SK-N-SH treated with all-trans-retinoic acid at 6 μM for 48 hours (cell line): ENCODE data around the gene ESRRA.

Source experiments
- ARNTL ChIP-seq: fragments of 450-650 bp; formaldehyde crosslinking; IDR thresholded peaks from 2 replicates; pipeline ENCODE4 v1.5.0; 2020; ENCODE audit warnings: low read depth, mild to moderate bottlenecking, moderate library complexity, borderline replicate concordance
- BACH2 ChIP-seq: fragments of 250-450 bp; sonication (Bioruptor Pico); IDR thresholded peaks from 2 replicates; pipeline ENCODE4 v1.9.0; 2021; ENCODE audit warnings: mild to moderate bottlenecking, borderline replicate concordance
- ZFP30 ChIP-seq: fragments of 450-650 bp; formaldehyde crosslinking; IDR thresholded peaks from 2 replicates; pipeline ENCODE4 v1.5.0; 2022; ENCODE audit warnings: mild to moderate bottlenecking, moderate library complexity
- ZNF8 ChIP-seq: fragments of 450-650 bp; formaldehyde crosslinking; IDR thresholded peaks from 2 replicates; pipeline ENCODE4 v1.5.0; 2020; ENCODE audit warnings: mild to moderate bottlenecking, moderate library complexity
- TF ChIP-seq, protein P1 (sequence below): fragments of 250-450 bp; sonication (Bioruptor Pico); IDR thresholded peaks from 2 replicates; pipeline ENCODE4 v1.5.1; 2021; ENCODE audit warnings: mild to moderate bottlenecking, moderate library complexity
- TF ChIP-seq, protein P2 (sequence below): fragments of 250-450 bp; sonication (Bioruptor Pico); IDR thresholded peaks from 2 replicates; pipeline ENCODE4 v1.8.0; 2020; ENCODE audit warnings: mild to moderate bottlenecking, moderate library complexity, borderline replicate concordance

DNA sequence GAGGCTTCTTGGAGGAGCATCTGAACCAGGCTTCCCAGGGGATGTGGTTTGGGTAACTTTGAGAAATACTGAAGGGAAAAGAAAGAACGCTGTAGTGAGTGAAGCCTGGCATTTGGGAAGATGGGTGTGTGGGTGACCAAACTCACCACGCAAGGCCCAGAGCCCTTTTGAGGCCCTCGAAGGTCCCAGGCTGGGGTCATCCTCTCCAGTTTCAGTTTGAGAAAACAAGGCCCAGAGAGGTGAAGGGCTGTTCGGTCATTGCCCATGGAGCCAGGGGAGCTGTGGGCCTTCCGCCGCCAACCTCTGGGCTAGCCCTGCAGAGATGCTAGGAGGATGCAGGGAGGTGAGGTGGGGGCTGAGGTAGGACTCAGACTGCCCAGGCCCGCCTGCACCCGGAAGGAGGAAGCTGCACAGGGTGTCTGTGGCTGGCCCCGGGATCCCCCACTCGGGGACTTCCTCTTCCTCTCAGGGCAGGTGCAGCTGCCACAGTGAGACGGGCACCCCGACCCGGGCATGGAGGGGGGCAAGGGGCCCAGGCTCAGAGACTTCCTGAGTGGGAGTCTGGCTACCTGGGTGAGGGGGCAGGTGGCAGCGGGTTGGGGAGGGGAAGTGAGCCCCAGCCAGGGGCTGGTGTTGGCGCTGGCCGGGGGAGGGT is 34.6 kb downstream of the ESRRA start, which contains the start of gene CCDC88B:
- TF ChIP-seq BACH2 (CRISPR knock-in tag) (no peak), ZFP30 (CRISPR knock-in tag) (no peak), ARNTL (CRISPR knock-in tag) (no peak), ZNF8 (CRISPR knock-in tag) (no peak)
- TF ChIP-seq, protein P1, sequence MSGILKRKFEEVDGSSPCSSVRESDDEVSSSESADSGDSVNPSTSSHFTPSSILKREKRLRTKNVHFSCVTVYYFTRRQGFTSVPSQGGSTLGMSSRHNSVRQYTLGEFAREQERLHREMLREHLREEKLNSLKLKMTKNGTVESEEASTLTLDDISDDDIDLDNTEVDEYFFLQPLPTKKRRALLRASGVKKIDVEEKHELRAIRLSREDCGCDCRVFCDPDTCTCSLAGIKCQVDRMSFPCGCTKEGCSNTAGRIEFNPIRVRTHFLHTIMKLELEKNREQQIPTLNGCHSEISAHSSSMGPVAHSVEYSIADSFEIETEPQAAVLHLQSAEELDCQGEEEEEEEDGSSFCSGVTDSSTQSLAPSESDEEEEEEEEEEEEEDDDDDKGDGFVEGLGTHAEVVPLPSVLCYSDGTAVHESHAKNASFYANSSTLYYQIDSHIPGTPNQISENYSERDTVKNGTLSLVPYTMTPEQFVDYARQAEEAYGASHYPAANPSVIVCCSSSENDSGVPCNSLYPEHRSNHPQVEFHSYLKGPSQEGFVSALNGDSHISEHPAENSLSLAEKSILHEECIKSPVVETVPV (CRISPR knock-in tag), result no peak
- TF ChIP-seq, protein P2, sequence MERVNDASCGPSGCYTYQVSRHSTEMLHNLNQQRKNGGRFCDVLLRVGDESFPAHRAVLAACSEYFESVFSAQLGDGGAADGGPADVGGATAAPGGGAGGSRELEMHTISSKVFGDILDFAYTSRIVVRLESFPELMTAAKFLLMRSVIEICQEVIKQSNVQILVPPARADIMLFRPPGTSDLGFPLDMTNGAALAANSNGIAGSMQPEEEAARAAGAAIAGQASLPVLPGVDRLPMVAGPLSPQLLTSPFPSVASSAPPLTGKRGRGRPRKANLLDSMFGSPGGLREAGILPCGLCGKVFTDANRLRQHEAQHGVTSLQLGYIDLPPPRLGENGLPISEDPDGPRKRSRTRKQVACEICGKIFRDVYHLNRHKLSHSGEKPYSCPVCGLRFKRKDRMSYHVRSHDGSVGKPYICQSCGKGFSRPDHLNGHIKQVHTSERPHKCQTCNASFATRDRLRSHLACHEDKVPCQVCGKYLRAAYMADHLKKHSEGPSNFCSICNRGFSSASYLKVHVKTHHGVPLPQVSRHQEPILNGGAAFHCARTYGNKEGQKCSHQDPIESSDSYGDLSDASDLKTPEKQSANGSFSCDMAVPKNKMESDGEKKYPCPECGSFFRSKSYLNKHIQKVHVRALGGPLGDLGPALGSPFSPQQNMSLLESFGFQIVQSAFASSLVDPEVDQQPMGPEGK, result no peak
